Body of pancreas (tissue), 4 donors: ENCODE results near the gene FSTL5. TPM values are rescaled to one million over a fixed set of nuclear protein-coding genes. Genes with fewer than 3 reads are reported as not detected.

ENCODE experiments used
- ATAC-seq: fragments of 150-250 bp; one replicate; pipeline ENCODE4 v1.9.1; 2016
- DNase-seq, 4 donors: peaks; one replicate each; pipeline ENCODE4 v3.0.0-alpha.2; 2019
- H3K27ac ChIP-seq, 4 donors: fragments of 200-600 bp; sonication (generic); 1 replicate in 3 of 4; 2 replicates in 1 of 4; pipeline versions ENCODE4 v1.5.1 to v1.6.1; 2016 to 2019; ENCODE audit warnings: mild to moderate bottlenecking in 1 of 4, mixed read lengths in 1 of 4, moderate library complexity in 1 of 4
- H3K27me3 ChIP-seq, 2 donors: fragments of 200-600 bp; sonication (generic); one replicate each; pipeline ENCODE4 v1.6.0; 2016; ENCODE audit warnings: mild to moderate bottlenecking in 1 of 2
- H3K36me3 ChIP-seq, 2 donors: fragments of 200-600 bp; sonication (generic); replicated peaks in 1 of 2; 2 replicates each; pipeline ENCODE4 v1.5.1; 2016; ENCODE audit warnings: low read depth in 2 of 2; ENCODE audit not compliant: insufficient read depth in 1 of 2
- H3K4me1 ChIP-seq: fragments of 200-600 bp; sonication (generic); one replicate; pipeline ENCODE4 v1.6.0; 2016
- H3K4me3 ChIP-seq, 2 donors: fragments of 200-600 bp; sonication (generic); 1 replicate in 1 of 2; 2 replicates in 1 of 2; pipeline ENCODE4 v1.5.1; 2016 to 2019
- H3K9me3 ChIP-seq, 3 donors: fragments of 200-600 bp; sonication (generic); 1 replicate in 2 of 3; 2 replicates in 1 of 3; pipeline ENCODE4 v1.5.1; 2016
- POLR2A ChIP-seq, 3 donors: fragments of 450-650 bp; IDR thresholded peaks; one replicate each; pipeline ENCODE4 v1.6.1; 2016; ENCODE audit warnings: antibody characterized with exemption in 3 of 3, mild to moderate bottlenecking in 2 of 3
- WGBS, 2 donors: methylation state at CpG; one replicate each; pipeline ENCODE4 v1.1.5; 2017; 5-methylcytosine and 5-hydroxymethylcytosine counted together
- intact Hi-C: fragments of 100-400 bp; cut with DNase I; formaldehyde crosslinking; loops from one replicate; pipeline ENCODE4 v1.15.1; 2023
- total RNA-seq, 2 donors: library from RNA; depleted of rRNA; stranded (reverse); fragments of >200 nt; gene quantifications; one replicate each; pipeline ENCODE4 v1.1.0, GENCODE V29; 2016
- TF ChIP-seq, protein P1 (sequence below), 7 experiments: fragments of 450-650 bp in 4 of 7; fragments of 200-600 bp in 3 of 7; sonication (generic) in 3 of 7; IDR thresholded peaks; one replicate each; pipeline ENCODE4 v1.5.1; 2016 to 2019; ENCODE audit warnings: antibody characterized with exemption in 7 of 7

The FSTL5 gene
- total RNA-seq, 2 donors from 2014 or later, result 1.3 TPM; not detected in 1

DNA sequence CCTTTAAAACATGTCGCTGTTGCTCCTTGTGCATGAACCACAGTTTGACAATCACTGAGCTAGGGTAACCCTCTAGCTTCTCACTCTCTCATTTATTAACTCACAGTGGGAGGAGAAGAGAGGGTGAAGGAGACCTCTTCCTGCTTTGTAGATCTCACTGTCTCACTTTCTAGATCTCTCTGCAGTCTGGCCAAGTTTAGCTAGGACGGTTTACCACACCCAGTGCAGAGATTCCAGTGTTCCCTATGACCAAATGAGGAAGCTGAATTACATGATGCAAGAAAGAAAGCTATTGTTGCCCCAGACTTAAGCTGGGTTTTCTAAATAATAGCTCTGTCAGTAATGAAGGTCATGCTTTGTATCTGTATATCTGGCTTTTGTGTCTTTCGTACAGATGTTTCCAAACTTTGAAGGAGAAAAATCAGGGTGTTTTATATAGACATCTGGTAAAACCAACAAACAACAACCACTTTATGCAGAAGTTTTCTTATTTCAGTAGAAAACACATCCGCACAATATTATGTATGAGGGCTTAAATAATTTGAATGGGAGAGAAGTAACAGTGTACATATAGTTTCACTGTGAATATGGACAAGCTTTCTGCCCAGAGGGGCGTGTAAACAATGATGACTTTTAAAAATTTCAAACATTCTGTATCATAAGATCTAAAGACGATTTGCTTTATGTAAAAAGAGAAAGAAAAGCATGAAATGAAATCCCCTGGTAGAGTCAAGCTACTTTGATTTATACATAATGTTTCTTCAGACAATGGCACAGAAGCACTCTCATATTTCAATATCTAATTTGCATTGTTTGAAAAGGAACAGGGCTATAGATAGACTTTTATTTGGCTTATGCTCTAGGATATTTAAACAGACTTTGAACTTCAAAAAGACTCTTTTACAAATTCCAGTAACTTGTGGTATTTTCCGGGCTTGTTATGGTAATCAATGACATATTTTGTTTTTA, 582.3 kb downstream of the FSTL5 start:
- intact Hi-C loops, result no loop called here
- no peaks in the 10 kb centered on the region for H3K4me1 ChIP-seq
- no peak for ATAC-seq

DNA sequence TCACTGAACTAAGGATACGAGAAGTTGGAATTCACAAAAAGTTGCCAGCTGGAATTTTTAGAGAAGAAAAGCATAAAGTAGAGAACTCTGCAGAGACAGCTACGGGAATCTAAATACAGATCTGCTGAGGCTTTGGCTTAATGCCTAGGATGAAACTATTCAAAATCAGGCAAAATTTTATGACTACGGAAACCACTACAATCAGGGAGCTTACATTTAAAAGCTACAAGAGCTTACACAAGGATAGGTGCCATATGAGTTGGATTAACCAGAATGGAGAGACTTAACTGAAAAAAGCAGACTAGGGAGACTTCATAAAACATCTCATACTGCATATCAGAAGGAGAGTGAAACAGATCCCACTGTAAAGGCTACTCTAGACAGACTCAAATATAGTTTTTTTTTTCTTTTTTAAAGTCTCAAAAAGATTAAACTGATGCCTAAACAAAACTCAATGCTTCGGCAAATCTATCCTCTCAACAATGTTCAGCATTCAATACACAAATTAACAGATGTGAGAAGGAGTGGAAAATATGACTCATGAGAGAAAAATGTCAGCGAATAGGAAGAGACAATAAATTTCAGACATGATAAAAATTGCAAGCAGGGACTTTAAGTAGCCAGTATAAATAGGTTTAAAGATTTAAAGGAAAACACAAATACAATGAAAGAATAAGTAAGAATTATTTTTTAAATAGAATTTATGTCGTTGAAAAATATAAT, 586.1 kb downstream of the FSTL5 start:
- Histone ChIP-seq H3K9me3 (no peaks in the 10 kb centered on the region), H3K4me1 (no peaks in the 10 kb centered on the region), H3K4me3 (no peak overlapping the region), H3K27me3 (no peaks in the 10 kb centered on the region), H3K36me3 (no peaks in the 10 kb centered on the region), H3K27ac (no peak overlapping the region)
- ATAC-seq (no peak), DNase-seq (no peak)
- WGBS, 2 donors, result 69 to 70% methylated on average over 6 of the region's 6 CpGs
- intact Hi-C loops, result no loop called here
- TF ChIP-seq POLR2A (IDR thresholded peaks at IDR 0.05), result no peak
- TF ChIP-seq, protein P1, sequence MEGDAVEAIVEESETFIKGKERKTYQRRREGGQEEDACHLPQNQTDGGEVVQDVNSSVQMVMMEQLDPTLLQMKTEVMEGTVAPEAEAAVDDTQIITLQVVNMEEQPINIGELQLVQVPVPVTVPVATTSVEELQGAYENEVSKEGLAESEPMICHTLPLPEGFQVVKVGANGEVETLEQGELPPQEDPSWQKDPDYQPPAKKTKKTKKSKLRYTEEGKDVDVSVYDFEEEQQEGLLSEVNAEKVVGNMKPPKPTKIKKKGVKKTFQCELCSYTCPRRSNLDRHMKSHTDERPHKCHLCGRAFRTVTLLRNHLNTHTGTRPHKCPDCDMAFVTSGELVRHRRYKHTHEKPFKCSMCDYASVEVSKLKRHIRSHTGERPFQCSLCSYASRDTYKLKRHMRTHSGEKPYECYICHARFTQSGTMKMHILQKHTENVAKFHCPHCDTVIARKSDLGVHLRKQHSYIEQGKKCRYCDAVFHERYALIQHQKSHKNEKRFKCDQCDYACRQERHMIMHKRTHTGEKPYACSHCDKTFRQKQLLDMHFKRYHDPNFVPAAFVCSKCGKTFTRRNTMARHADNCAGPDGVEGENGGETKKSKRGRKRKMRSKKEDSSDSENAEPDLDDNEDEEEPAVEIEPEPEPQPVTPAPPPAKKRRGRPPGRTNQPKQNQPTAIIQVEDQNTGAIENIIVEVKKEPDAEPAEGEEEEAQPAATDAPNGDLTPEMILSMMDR (IDR thresholded peaks at IDR 0.05), result no peak

More for the DNA sequence above, 582.3 kb downstream of the FSTL5 start:
- TF ChIP-seq, protein P1 (IDR thresholded peaks at IDR 0.05), result no peak
- Histone ChIP-seq H3K27ac (no peak overlapping the region), H3K36me3 (no peaks in the 10 kb centered on the region), H3K9me3 (no peaks in the 10 kb centered on the region), H3K27me3 (no peaks in the 10 kb centered on the region), H3K4me3 (no peak overlapping the region)
- WGBS, 2 donors, result 64 to 65% methylated on average over 7 of the region's 7 CpGs
- peak in 1 of 4 donors; percentile 7 for DNase-seq

DNA sequence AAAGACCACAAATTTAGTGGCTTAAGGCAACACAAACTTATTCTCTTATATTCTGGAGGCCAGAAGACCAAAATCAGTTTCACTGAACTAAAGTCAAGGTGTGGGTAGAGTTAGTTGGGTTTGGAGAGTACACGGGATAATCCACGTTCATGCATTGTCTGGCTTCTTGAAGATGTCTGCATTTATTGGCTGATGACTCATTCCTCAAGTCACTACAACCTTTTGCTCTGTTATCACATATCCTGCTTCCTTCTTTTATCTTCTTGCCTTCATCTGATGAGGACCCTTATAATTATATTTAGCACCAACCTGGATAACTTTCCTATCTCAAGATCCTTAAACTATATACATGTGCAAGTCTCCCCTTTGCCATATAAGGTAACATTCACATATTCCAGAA, 590.0 kb downstream of the FSTL5 start:
- 78 to 85% methylated on average over 2 of the region's 2 CpGs for WGBS, 2 donors
- ATAC-seq (no peak), DNase-seq (no peak)
- Histone ChIP-seq H3K27ac (no peak overlapping the region), H3K27me3 (no peaks in the 10 kb centered on the region), H3K36me3 (no peaks in the 10 kb centered on the region), H3K9me3 (no peaks in the 10 kb centered on the region), H3K4me1 (no peaks in the 10 kb centered on the region), H3K4me3 (no peak overlapping the region)
- intact Hi-C loops, result no loop called here
- TF ChIP-seq, protein P1 (IDR thresholded peaks at IDR 0.05), result no peak
- TF ChIP-seq POLR2A (IDR thresholded peaks at IDR 0.05), result no peak

DNA sequence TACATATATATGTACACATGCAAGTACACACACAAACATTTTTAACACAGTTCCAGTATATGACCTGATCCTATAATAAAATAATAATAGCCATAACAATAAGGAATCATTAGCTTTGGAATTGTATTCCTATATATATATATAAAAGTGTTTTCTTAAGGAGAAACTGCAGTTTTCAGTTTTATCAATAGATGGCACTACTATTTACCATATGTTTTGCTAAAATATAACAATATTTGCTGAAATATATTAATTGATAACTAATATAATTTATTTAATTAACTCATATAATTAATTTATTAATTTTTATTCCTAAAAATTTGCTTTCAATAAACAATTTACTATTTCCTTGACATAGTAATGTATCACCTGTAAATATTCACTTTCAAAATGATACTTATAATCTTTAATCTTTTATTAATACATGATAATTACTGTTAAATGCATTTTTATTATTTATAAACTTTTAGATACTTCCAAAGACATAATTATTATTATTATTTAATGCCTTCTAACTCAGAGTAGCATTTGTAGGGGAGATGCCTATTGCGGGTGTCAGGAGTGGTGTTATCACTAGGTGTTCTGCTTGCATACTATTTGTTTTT, 599.5 kb downstream of the FSTL5 start:
- DNase-seq (no peak), ATAC-seq (no peak)
- Histone ChIP-seq H3K36me3 (no peaks in the 10 kb centered on the region), H3K9me3 (no peaks in the 10 kb centered on the region), H3K27me3 (no peaks in the 10 kb centered on the region), H3K4me1 (no peaks in the 10 kb centered on the region), H3K27ac (no peak overlapping the region), H3K4me3 (no peak overlapping the region)
- TF ChIP-seq, protein P1 (IDR thresholded peaks at IDR 0.05), result peak in 2 of 7 experiments; percentile 18 to 34
- no peak for TF ChIP-seq POLR2A (IDR thresholded peaks at IDR 0.05)
- intact Hi-C loops, result no loop called here
- 83 to 88% methylated on average over 1 of the region's 1 CpG for WGBS, 2 donors
